GM12872 (cell line): ENCODE data around the gene ZNF217.

Experiments used
- CTCF ChIP-seq: IDR thresholded peaks from 3 replicates; pipeline ENCODE4 v1.5.1; 2011; ENCODE audit warnings: low read depth, mild to moderate bottlenecking, low read length, moderate library complexity; ENCODE audit not compliant: insufficient read depth

ZNF217 gene

GRCh38 chr20:53593466-53594007 lies at the start of gene ZNF217:
Gene ZNF217 (minus strand): TSS chr20:53593839. CDS start chr20:53582826, 11,013 bp downstream.
- 0 out of 3 replicates have a peak, but pooled peaks have one; percentile 5 for TF ChIP-seq CTCF

- no peak for TF ChIP-seq CTCF
These were observed 49.6 kb upstream of the ZNF217 start for GRCh38 chr20:53643031-53643832.

- TF ChIP-seq CTCF = no peak
These were observed 48.8 kb upstream of the ZNF217 start for GRCh38 chr20:53642196-53643030.

GRCh38 chr20:53639647-53640440 lies 46.2 kb upstream of the ZNF217 start:
- TF ChIP-seq CTCF = no peak

GRCh38 chr20:53639128-53639527 lies 45.5 kb upstream of the ZNF217 start:
- no peak for TF ChIP-seq CTCF

GRCh38 chr20:53636540-53637097 lies 43.0 kb upstream of the ZNF217 start:
- TF ChIP-seq CTCF = no peak
